IPS DF 6.9 (cell line): Measurements from ENCODE around the gene CERCAM.
"Not testable (repeated sequence)": the region's sequence is repeated elsewhere in the genome, so short reads cannot be mapped to it uniquely, and the experiment has no call there.

Source experiments
- DNase-seq: peaks from one replicate; pipeline ENCODE4 v3.0.0-alpha.2; 2013; ENCODE audit warnings: low read depth, low spot score
- H3K27ac ChIP-seq: one replicate; pipeline ENCODE4 v1.5.1; 2013; ENCODE audit warnings: low read length, control low read depth
- H3K27me3 ChIP-seq: 2 replicates; pipeline ENCODE4 v1.6.1; 2013; ENCODE audit warnings: mild to moderate bottlenecking, low read length; ENCODE audit not compliant: control insufficient read depth, insufficient read depth
- H3K36me3 ChIP-seq: 2 replicates; pipeline ENCODE4 v1.6.1; 2013; ENCODE audit warnings: low read length; ENCODE audit not compliant: control insufficient read depth, insufficient read depth
- H3K4me1 ChIP-seq: 2 replicates; pipeline ENCODE4 v1.6.1; 2013; ENCODE audit warnings: low read length; ENCODE audit not compliant: control insufficient read depth, insufficient read depth
- H3K4me3 ChIP-seq: 2 replicates; pipeline ENCODE4 v1.5.1; 2013; ENCODE audit warnings: mild to moderate bottlenecking, low read length
- H3K9me3 ChIP-seq: 2 replicates; pipeline ENCODE4 v1.6.1; 2013; ENCODE audit warnings: low read length, inconsistent platforms; ENCODE audit not compliant: control insufficient read depth, insufficient read depth
- WGBS: extraction: QIAGEN DNeasy Blood & Tissue Kit; methylation state at CpG from one replicate; pipeline ENCODE4 v1.1.7; 2013; ENCODE audit warnings: mixed read lengths, missing lambda C conversion rate; ENCODE audit not compliant: insufficient read length, insufficient coverage; 5-methylcytosine and 5-hydroxymethylcytosine counted together

CERCAM gene

DNA sequence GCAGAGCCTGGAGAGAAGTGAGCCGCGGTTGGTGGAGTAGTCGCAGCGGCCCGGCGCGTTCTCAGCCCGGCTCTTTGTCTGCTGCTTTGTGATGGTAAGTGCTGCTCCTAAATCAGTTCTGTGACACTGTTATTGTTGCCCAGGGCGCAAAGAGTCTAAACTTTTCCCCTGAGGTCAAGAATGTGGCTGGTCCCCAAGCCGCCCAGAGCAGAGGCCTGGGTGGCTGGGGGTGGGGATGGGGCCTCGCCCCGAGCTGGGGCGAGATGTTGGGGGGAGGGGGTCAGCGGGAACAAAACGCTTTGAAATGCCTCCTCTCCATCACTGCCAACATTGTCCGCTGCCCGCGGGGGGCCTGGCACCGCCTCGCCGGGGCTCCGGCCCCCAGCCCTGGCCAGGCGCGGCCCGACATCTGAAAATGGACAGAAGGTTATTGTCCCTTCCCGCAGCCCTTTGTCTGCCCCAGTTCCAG lies 11.7 kb upstream of the CERCAM start:
- no peak overlapping the region for H3K27ac ChIP-seq
- no peaks in the 10 kb centered on the region for H3K9me3 ChIP-seq
- H3K36me3 ChIP-seq = no peaks in the 10 kb centered on the region
- DNase-seq = no peak
- H3K4me1 ChIP-seq = peaks cover 11% of the 10 kb centered on the region
- H3K27me3 ChIP-seq = peaks cover 56% of the 10 kb centered on the region
- WGBS = no CpG with 5 or more reads among the region's 26 CpGs
- no peak overlapping the region for H3K4me3 ChIP-seq

- DNase-seq = no peak
- Histone ChIP-seq H3K27me3 (peaks cover 54% of the 10 kb centered on the region), H3K9me3 (no peaks in the 10 kb centered on the region), H3K27ac (no peak overlapping the region), H3K4me3 (no peak overlapping the region), H3K36me3 (no peaks in the 10 kb centered on the region), H3K4me1 (peaks cover 11% of the 10 kb centered on the region)
- WGBS = no CpG with 5 or more reads among the region's 8 CpGs
Measured at GRCh38 chr9:128409450-128409849, 11.2 kb upstream of the CERCAM start.

GRCh38 chr9:128409978-128410377 lies 10.7 kb upstream of the CERCAM start:
- no peaks in the 10 kb centered on the region for H3K9me3 ChIP-seq
- no peak overlapping the region for H3K27ac ChIP-seq
- no CpG with 5 or more reads among the region's 6 CpGs for WGBS
- H3K27me3 ChIP-seq = peaks cover 51% of the 10 kb centered on the region
- H3K36me3 ChIP-seq = no peaks in the 10 kb centered on the region
- H3K4me1 ChIP-seq = peaks cover 11% of the 10 kb centered on the region
- H3K4me3 ChIP-seq = no peak overlapping the region
- no peak for DNase-seq

GRCh38 chr9:128411364-128412119 lies 9.1 kb upstream of the CERCAM start:
- Histone ChIP-seq H3K4me3 (no peak overlapping the region), H3K36me3 (no peaks in the 10 kb centered on the region), H3K9me3 (no peaks in the 10 kb centered on the region), H3K27ac (no peak overlapping the region), H3K4me1 (peaks cover 12% of the 10 kb centered on the region), H3K27me3 (peaks cover 37% of the 10 kb centered on the region)
- no peak for DNase-seq
- WGBS = no CpG with 5 or more reads among the region's 11 CpGs

DNA sequence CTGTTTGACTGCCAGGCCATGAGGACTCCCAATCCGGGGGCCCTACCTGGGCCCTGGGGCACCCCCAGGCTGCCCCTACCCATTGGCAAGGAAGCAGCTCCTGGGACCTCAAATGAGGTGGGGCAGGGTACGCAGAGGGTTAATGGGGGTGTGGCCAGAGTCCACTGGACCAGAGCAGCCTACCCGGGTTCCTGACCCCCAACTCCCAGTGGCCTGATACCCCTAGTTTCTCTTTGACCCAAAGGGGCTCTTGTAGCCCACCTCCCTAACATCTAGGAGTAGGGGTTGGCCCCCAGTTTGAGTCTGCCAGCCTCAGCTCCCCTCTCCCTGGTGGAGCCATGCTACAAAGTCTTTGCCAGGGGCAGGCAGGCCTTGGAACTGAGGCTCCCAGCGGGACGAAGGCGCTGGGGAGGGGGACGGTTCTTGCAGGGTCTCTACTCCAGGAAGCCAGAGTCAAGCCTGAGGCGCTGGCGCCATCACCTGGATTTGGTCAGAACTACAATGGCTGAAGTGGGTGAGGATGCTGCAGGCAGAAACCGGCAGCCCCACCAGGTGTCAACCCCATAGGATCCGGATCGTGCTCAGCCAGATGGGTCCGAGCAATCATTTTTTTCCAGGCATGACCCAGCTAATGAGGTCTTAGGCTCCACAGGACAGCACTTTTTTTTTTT lies 8.4 kb upstream of the CERCAM start:
- H3K4me1 ChIP-seq = peaks cover 12% of the 10 kb centered on the region; the same call in 1 of the 2 replicates
- H3K27me3 ChIP-seq = peaks cover 29% of the 10 kb centered on the region
- H3K36me3 ChIP-seq = no peaks in the 10 kb centered on the region
- no peaks in the 10 kb centered on the region for H3K9me3 ChIP-seq
- H3K27ac ChIP-seq = no peak overlapping the region
- DNase-seq = peak; percentile 91
- H3K4me3 ChIP-seq = no peak overlapping the region
- WGBS = no CpG with 5 or more reads among the region's 13 CpGs

DNA sequence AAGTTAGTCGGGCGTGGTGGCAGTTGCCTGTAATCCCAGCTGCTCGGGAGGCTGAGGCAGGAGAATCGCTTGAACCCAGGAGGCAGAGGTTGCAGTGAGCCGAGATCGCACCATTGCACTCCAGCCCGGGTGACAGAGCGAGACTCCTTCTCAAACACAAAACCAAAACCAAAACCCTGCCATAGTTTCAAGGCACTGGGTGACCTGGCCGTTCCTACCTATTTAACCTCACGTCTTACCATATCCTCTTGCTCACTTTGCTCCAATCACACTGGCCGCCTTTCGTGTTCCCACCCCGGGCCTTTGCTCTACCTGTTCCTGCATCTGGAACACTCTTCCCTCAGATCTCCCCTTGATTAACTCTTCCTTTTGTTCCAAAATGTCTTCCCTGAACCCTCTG lies 6.9 kb upstream of the CERCAM start:
- H3K4me1 ChIP-seq = peaks cover 10% of the 10 kb centered on the region; the same call in 1 of the 2 replicates
- not testable (repeated sequence) for DNase-seq, H3K9me3 ChIP-seq

GRCh38 chr9:128414461-128414860 lies 6.2 kb upstream of the CERCAM start:
- no peak overlapping the region for H3K4me3 ChIP-seq
- no peak overlapping the region for H3K27ac ChIP-seq
- no peak for DNase-seq
- WGBS = no CpG with 5 or more reads among the region's 3 CpGs
- H3K4me1 ChIP-seq = peaks cover 9% of the 10 kb centered on the region
- H3K36me3 ChIP-seq = no peaks in the 10 kb centered on the region
- H3K27me3 ChIP-seq = peaks cover 25% of the 10 kb centered on the region
- no peaks in the 10 kb centered on the region for H3K9me3 ChIP-seq

More for the DNA sequence above, 6.9 kb upstream of the CERCAM start:
- not testable (repeated sequence) for H3K36me3 ChIP-seq, H3K27ac ChIP-seq, H3K4me3 ChIP-seq
- H3K27me3 ChIP-seq = peaks cover 21% of the 10 kb centered on the region
- WGBS = no CpG with 5 or more reads among the region's 13 CpGs

DNA sequence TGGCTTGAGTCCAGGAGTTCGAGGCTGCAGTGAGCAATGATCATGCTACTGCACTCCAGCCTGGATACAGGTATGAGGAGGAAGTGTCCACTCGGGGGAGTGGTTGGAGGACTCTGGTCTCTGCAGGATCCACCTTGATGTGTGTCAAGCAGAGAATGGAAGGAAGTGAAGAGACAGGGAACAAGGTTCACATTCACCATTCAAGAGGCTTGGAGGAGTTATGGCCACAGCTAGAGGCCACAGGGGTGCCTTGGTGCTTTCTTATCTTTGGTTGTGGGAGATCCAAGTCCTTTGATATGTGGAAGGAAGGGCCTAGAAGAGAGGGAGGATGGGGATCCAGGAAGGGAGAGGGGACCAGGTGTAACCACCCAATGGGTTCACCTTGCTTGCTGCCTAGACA lies 5.4 kb upstream of the CERCAM start:
- WGBS = no CpG with 5 or more reads among the region's 2 CpGs
- Histone ChIP-seq H3K9me3 (no peaks in the 10 kb centered on the region), H3K27ac (no peak overlapping the region), H3K4me1 (peaks cover 8% of the 10 kb centered on the region), H3K4me3 (no peak overlapping the region), H3K36me3 (no peaks in the 10 kb centered on the region), H3K27me3 (peaks cover 22% of the 10 kb centered on the region)
- DNase-seq = no peak

DNA sequence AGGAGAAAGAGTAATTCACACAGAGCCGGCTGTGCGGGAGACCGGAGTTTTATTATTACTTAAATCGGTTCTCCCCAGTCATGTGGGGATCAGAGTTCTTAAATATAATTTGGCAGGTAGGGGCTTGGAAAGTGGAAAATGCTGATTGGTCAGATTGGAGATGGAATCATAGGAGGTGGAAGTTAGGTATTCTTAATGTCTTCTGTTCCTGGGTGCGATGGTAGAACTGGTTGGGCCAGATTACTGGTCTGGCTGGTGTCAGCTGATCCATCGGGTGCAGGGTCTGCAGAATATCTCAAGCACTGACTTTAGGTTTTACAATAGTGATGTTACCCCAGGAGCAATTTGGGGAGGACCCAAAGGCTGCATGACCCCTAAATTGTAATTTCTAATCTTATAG lies 4.6 kb upstream of the CERCAM start:
- no peaks in the 10 kb centered on the region for H3K9me3 ChIP-seq
- no peaks in the 10 kb centered on the region for H3K36me3 ChIP-seq
- no CpG with 5 or more reads among the region's 6 CpGs for WGBS
- DNase-seq = no peak
- no peak overlapping the region for H3K27ac ChIP-seq
- no peak overlapping the region for H3K4me3 ChIP-seq
- H3K4me1 ChIP-seq = peaks cover 9% of the 10 kb centered on the region
- peaks cover 20% of the 10 kb centered on the region for H3K27me3 ChIP-seq

GRCh38 chr9:128416432-128417019 lies 4.1 kb upstream of the CERCAM start:
- WGBS = no CpG with 5 or more reads among the region's 6 CpGs
- no peak for DNase-seq
- peaks cover 9% of the 10 kb centered on the region for H3K4me1 ChIP-seq
- no peak overlapping the region for H3K4me3 ChIP-seq
- H3K27ac ChIP-seq = no peak overlapping the region
- peaks cover 16% of the 10 kb centered on the region for H3K27me3 ChIP-seq
- no peaks in the 10 kb centered on the region for H3K36me3 ChIP-seq
- H3K9me3 ChIP-seq = no peaks in the 10 kb centered on the region
